GM18517 (cell line): ENCODE measurements around the gene CDC42BPB.

Experiments
- ATAC-seq: cut with Tn5 transposase; IDR thresholded peaks from one replicate; pipeline ENCODE4 v1.9.1; 2021; ENCODE audit warnings: mild to moderate bottlenecking, moderate library complexity; ENCODE audit not compliant: unreplicated experiment

Gene CDC42BPB

GRCh38 chr14:102969060-102969791, 88.1 kb downstream of the CDC42BPB start:
- no peak for ATAC-seq

DNA sequence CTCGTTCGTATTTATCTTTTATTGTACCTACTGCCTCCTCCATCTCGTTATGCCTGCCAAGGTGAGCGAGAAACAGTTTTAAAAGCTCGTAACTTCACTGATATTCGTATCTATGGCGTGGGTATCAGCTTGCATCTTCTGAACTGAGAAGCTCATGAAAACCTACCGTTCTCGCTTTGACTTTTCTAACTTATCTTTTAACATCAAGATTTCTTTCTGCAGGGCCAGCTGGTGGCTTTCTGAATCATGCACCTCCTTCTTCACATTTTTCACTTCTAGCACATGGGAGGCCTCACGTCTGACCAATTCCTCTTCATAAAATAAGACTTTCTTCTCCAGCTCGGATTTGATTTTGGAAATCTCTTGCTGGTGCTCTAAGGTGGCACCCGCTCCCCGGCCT, 89.0 kb downstream of the CDC42BPB start:
- no peak for ATAC-seq

- no peak for ATAC-seq
Measured at GRCh38 chr14:102967506-102967795, 89.9 kb downstream of the CDC42BPB start.

- no peak for ATAC-seq
Measured at GRCh38 chr14:102966681-102967505, 90.5 kb downstream of the CDC42BPB start.

- no peak for ATAC-seq
Measured at GRCh38 chr14:102965971-102966655, 91.2 kb downstream of the CDC42BPB start.

DNA sequence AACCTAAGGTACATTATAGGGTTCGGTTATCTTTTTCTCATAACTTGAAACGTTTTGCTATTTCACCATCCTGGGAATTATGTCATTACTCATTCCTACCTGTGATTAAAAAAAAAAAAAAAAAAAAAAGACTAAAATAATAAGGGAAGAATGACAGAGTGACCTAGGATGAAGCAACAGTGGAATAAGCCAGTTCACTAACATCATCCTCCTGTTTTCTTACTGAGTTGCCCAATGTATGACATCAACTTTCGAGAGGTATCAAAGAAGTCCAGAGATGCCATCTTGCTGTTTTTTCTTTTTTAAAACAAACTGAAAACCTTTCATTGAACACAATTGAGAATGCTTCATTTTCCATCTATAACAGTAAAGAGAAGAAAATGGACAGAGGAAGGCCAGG, 92.1 kb downstream of the CDC42BPB start:
- no peak for ATAC-seq

DNA sequence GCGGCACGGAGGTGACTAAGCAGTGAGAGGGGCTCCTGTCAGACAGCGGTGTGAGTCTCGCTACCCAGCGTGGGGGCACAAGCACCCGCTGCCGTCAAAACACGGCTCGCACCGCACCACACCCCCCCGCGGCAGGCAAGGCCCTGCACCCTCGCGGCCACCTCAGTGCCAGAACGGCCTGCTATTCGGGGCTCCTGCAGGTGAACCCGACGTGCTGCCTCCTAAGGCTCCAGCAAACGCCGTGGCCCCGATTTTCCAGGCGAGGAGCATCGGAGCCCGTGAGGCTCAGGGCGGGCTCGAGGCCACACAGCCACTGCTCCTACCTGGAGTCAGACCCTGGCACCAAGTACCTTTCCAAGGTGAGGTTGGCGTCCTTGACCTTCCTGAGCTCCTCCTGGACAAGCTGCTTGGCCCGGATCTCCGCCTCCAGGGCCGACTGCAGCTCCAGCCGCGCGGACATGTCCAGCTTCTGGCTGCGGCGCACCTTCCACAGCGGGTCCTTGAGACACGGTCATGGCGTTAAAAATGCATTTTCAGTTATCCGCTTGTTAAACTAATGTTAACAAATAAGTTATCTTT, 93.1 kb downstream of the CDC42BPB start:
- ATAC-seq, result no peak

DNA sequence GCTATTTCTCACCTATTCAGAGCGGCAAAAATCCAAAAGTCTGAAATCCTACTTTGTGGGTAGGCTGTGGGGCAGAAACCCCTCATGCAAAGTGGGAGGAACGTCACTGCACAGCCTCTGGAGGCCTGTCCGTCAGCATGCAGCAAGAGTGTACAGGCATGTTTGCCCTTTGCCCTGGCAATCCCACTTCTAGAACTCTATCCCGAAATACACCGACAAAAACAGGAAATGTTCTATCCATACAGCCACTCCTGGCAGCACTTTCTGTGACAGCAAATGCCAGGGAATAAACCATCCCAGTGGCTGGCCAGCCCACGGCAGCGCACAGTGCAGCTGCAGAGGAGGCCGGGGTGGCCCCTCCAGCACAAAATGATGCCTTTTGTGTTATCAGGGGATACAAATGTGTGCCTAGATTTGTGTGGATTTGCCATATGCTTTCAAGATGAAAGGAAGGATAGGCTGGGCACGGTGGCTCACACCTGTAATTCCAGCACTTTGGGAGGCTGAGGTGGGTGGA, 95.2 kb downstream of the CDC42BPB start:
- no peak for ATAC-seq

DNA sequence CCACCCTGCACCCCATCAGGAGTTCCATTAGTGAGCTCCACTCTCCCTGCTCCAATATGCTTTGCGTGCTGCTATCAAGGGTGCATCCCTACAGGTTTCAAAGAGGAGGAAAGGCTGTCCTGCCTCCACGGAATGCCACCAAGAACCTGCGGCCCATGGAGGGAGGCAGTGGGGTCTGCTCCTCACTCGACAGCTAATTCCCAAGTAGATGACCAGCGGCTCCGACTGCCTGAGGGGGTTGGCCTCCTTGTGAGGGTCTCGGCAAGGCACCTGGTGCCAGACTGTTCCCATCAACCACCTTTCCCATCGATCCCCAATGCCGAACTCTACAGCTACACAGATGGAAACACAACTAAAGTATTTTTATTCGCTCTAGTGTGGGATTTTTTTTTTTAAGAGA, 98.9 kb downstream of the CDC42BPB start:
- ATAC-seq, result no peak

DNA sequence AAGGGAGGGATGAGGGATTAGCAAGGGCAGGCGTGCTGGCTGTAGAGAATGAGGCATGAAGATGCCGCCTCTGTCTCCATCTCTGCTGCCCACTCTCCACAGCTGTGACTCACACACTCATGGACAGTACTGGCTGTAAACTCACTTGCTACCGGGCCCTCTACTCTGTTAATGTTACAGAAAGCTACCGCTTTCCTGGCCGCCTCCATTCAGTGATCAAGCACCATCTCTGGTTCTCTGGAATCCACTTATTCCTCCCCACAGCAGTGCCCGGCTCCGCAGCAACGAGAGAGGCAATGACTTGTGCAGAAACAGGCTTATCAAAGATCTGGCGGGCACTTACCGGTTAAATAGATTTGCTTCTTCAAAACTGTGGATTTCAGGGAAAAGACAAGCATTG, 100.1 kb downstream of the CDC42BPB start:
- ATAC-seq, result no peak

DNA sequence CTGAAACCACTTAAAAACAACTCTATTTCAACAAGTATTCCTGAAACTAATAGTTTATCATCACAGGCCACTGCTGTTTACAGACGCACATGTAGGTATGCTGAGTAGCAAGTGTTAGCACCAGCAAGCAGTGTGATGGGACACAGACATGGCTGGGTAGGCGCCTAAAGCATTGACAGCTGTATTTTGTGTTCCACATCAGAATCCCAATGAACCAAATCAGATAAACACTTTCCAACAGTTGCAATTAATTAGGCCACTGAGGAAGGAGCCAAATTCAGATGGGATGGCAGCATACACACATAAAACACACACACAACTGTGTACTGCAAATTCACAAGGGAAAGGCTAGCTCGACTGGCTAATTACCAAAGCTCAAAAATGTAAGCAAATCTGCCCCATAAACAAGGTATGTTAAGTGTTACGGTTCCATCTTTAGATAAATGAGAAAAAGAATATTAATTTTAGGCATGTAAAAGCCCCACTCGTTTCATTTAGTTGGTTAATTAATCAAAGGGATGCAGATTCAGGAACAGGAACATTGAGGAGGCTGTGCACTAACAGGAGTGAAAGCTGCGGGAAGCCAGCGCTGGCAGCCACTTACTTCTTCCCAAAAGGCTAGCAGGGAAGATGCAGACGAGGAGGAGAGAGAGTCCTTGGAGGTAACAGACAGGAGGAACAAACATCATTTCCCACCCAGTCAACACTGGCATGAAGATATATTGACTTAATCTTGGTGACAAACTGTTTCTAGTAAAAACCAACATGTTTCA, 101.5 kb downstream of the CDC42BPB start:
- ATAC-seq, result no peak

- ATAC-seq, result no peak
Measured at GRCh38 chr14:102954081-102954789, 103.1 kb downstream of the CDC42BPB start.

- no peak for ATAC-seq
Measured at GRCh38 chr14:102953100-102953499, 104.2 kb downstream of the CDC42BPB start.

GRCh38 chr14:102952276-102952675, 105.1 kb downstream of the CDC42BPB start:
- no peak for ATAC-seq

GRCh38 chr14:102951799-102952198, 105.5 kb downstream of the CDC42BPB start:
- ATAC-seq, result no peak

DNA sequence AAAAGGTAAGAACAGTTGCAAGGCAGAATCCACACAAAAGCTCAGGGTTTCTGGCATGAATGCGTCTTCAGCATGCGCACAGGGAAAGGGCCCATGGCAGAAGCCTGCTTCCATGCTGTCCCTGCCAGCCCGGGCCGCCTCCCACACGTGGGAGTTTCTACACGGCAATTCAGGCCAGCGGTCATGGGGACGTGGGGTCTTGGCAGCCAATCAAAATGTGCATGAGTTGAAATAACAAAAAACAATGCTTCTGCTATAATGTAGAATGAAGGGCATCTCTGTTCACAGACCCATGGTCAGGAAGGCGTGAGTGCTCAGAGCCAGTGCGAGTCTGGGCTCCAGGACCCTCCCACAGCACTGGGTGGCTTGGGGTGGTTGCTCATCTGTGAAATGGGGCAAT, 106.3 kb downstream of the CDC42BPB start:
- no peak for ATAC-seq

DNA sequence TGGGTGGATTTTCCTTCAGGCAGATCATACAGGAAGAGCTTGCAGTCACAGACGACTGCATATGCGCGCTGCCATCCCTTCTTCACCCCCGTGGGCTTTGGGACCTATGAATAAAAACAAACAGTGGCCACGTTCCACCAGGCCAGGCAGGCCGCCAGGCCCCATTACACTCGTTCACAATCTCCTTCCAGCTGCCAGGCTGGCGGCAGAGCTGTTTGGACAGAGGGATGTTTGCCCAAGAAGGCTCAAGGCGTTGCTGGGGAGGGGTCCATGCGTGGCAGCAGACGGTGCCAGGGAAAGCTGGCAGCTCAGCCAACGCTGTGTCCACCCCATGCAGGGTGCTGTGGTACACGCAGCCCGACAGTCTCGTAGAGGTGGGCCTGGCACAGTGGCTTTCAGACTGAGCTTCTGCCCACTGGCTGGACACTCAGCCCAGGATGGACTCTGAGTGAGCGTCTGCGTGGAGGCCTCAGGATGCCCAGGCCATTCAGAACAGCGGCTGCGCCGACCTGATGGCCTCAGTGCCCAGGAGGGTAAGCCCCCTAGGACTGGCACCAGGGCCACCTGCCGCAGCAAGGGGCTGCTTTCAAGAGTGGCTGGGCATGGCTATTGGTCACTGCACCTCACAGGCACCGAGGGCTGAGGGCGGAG, 107.4 kb downstream of the CDC42BPB start:
- ATAC-seq, result no peak

DNA sequence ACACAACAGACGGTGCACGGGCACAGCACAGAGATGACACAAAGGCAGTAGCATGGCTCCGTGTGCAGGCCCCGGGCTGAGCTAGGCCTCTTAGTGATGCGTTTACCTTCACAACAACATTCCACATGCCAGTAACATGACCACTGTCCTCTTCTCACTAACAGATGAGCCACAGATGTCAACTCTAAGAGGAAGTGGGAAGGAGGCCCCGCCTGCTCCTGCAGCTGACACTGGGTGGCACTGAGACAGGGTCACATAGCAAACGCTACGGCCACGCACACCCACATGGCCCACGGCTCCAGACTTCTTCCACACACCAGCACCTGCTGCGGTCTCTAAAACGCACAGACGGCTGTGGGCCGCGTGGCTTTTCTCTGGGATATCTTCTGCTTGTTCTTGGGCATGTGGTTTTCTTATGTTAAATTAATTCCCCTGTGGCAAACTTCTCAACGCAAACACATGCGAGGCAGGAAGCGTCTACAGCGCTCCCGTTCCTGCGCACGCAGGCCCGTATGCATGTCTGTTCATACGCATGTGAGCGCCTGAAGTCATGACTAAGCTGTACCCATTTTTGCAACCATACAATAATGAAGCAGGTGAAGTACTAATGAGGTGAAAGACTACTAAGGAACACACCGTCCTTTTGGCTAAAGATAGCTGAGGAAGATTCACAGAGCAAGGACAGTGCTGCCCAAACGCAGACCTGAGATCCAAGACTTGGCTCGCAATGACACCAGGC, 108.1 kb downstream of the CDC42BPB start:
- ATAC-seq, result no peak

DNA sequence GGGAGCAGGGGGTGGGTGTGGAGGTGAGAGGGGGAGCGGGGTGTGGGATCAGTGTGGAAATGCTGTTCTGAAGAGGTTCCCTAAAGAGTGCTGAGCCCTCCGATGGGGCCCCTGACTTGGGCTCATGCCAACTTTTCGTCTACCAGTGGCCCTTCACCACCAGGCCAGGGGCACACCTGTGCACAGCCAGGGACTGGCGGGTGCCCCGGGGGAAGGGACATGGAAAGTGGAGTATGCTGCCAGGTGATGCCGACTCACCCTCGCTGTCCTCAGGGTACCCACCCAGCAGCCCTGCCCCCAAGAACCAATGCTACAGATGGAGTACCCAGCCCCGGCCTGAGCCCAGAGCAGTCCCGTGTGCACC, 108.7 kb downstream of the CDC42BPB start:
- ATAC-seq, result no peak
